Hepatic stellate cell (primary cell): ENCODE data around the gene FOXK2.
"Not testable (repeated sequence)": the region's sequence is repeated elsewhere in the genome, so short reads cannot be mapped to it uniquely, and the experiment has no call there.

Source experiments
- DNase-seq: peaks from one replicate; pipeline ENCODE4 v3.0.0; 2011; ENCODE audit warnings: low spot score

The FOXK2 gene

GRCh38 chr17:82534401-82534812 lies 14.9 kb downstream of the FOXK2 start:
- DNase-seq, result no peak

- peak; percentile 36 for DNase-seq
Measured at GRCh38 chr17:82536512-82537201, 17.1 kb downstream of the FOXK2 start.

- not testable (repeated sequence) for DNase-seq
Measured at GRCh38 chr17:82537228-82537627, 17.7 kb downstream of the FOXK2 start.

- not testable (repeated sequence) for DNase-seq
Measured at GRCh38 chr17:82539076-82539475, 19.5 kb downstream of the FOXK2 start.

GRCh38 chr17:82542439-82542838 lies 22.9 kb downstream of the FOXK2 start:
- no peak for DNase-seq

GRCh38 chr17:82544431-82545070 lies 25.0 kb downstream of the FOXK2 start:
- no peak for DNase-seq

- DNase-seq, result no peak
Measured at GRCh38 chr17:82545071-82545462, 25.5 kb downstream of the FOXK2 start.

- no peak for DNase-seq
Measured at GRCh38 chr17:82547981-82548380, 28.4 kb downstream of the FOXK2 start.

GRCh38 chr17:82548681-82549303 lies 29.3 kb downstream of the FOXK2 start:
- DNase-seq, result no peak

GRCh38 chr17:82551779-82552457 lies 32.4 kb downstream of the FOXK2 start:
- peak; percentile 85 for DNase-seq

- DNase-seq, result no peak
Measured at GRCh38 chr17:82552580-82552979, 33.0 kb downstream of the FOXK2 start.

- DNase-seq, result no peak
Measured at GRCh38 chr17:82553210-82553930, 33.8 kb downstream of the FOXK2 start.

GRCh38 chr17:82557510-82557909 lies 38.0 kb downstream of the FOXK2 start:
- not testable (repeated sequence) for DNase-seq

GRCh38 chr17:82559566-82560251 lies 40.2 kb downstream of the FOXK2 start:
- no peak for DNase-seq

GRCh38 chr17:82560252-82560642 lies 40.7 kb downstream of the FOXK2 start:
- no peak for DNase-seq

- DNase-seq, result no peak
Measured at GRCh38 chr17:82560802-82561428, 41.4 kb downstream of the FOXK2 start.

GRCh38 chr17:82561429-82562035 lies 42.0 kb downstream of the FOXK2 start:
- no peak for DNase-seq

GRCh38 chr17:82562718-82563220 lies 43.2 kb downstream of the FOXK2 start:
- DNase-seq, result not testable (repeated sequence)

- DNase-seq, result no peak
Measured at GRCh38 chr17:82563318-82563717, 43.8 kb downstream of the FOXK2 start.

GRCh38 chr17:82563745-82564144 lies 44.2 kb downstream of the FOXK2 start:
- not testable (repeated sequence) for DNase-seq
